WTC11 (cell line): ENCODE data around the gene ECHS1. TPM values are rescaled to one million over a fixed set of nuclear protein-coding genes. Genes with fewer than 3 reads are reported as not detected.
A peak's percentile ranks its signal among the peaks of the same experiment; 100 is the strongest.

Experiments used
- ATAC-seq: fragments of 200-7000 bp; cut with Tn5 transposase; 2 replicates; pipeline ENCODE4 v1.10.0; 2021; ENCODE audit warnings: mild to moderate bottlenecking, moderate library complexity
- CTCF ChIA-PET: fragments of 300-600 bp; sonication (Branson Sonifier 250); formaldehyde crosslinking; loops from one replicate; lab custom pipeline; 2021; ENCODE audit warnings: antibody characterized with exemption; lab: Charles Lee
- POLR2A ChIA-PET: fragments of 350-600 bp; sonication (Branson Sonifier 250); formaldehyde crosslinking; loops from one replicate; lab custom pipeline; 2021; ENCODE audit warnings: antibody characterized with exemption; lab: Charles Lee
- DNase-seq: peaks from one replicate; pipeline ENCODE4 v3.0.0; 2021; ENCODE audit warnings: low spot score
- H3K27ac Mint-ChIP-seq: 2 replicates; pipeline ENCODE4 v1.8.0; 2021; ENCODE audit warnings: mixed read lengths
- H3K27me3 Mint-ChIP-seq: 2 replicates; pipeline ENCODE4 v1.8.0; 2021; ENCODE audit warnings: low read depth, mild to moderate bottlenecking, moderate library complexity, mixed read lengths
- H3K36me3 Mint-ChIP-seq: 2 replicates; pipeline ENCODE4 v1.8.0; 2021; ENCODE audit warnings: mixed read lengths
- H3K4me1 Mint-ChIP-seq: 2 replicates; pipeline ENCODE4 v1.8.0; 2022; ENCODE audit warnings: mixed read lengths
- H3K4me3 Mint-ChIP-seq: 2 replicates; pipeline ENCODE4 v1.8.0; 2021; ENCODE audit warnings: mild to moderate bottlenecking, moderate library complexity, mixed read lengths
- H3K9me3 Mint-ChIP-seq: 2 replicates; pipeline ENCODE4 v1.8.0; 2021; ENCODE audit warnings: mixed read lengths
- ATF1 ChIP-seq: sonication (generic); formaldehyde crosslinking; IDR thresholded peaks from 2 replicates; pipeline ENCODE4 v1.8.1; 2023; ENCODE audit warnings: mild to moderate bottlenecking, moderate library complexity, missing genetic modification reagents
- ESRRA ChIP-seq: sonication (generic); formaldehyde crosslinking; IDR thresholded peaks from 2 replicates; pipeline ENCODE4 v1.8.1; 2022; ENCODE audit warnings: mild to moderate bottlenecking, missing genetic modification reagents, borderline replicate concordance
- ETV6 ChIP-seq: sonication (generic); formaldehyde crosslinking; IDR thresholded peaks from 2 replicates; pipeline ENCODE4 v1.8.1; 2022; ENCODE audit warnings: mild to moderate bottlenecking, missing genetic modification reagents
- FOXJ3 ChIP-seq: sonication (generic); formaldehyde crosslinking; IDR thresholded peaks from 2 replicates; pipeline ENCODE4 v1.9.0; 2021; ENCODE audit warnings: missing genetic modification reagents, mild to moderate bottlenecking, borderline replicate concordance
- FOXK1 ChIP-seq: sonication (generic); formaldehyde crosslinking; IDR thresholded peaks from 2 replicates; pipeline ENCODE4 v1.8.0; 2022; ENCODE audit warnings: mild to moderate bottlenecking, moderate library complexity, missing genetic modification reagents
- FOXP1 ChIP-seq: sonication (generic); formaldehyde crosslinking; IDR thresholded peaks from 2 replicates; pipeline ENCODE4 v1.8.0; 2022; ENCODE audit warnings: missing genetic modification reagents, mild to moderate bottlenecking, moderate library complexity, borderline replicate concordance
- IRF2 ChIP-seq: sonication (generic); formaldehyde crosslinking; IDR thresholded peaks from 2 replicates; pipeline ENCODE4 v1.8.0; 2022; ENCODE audit warnings: low read depth, missing genetic modification reagents, borderline replicate concordance
- JAZF1 ChIP-seq: fragments of 250-450 bp; sonication (Bioruptor Pico); IDR thresholded peaks from 2 replicates; pipeline ENCODE4 v1.9.0; 2021; ENCODE audit warnings: moderate library complexity, mild to moderate bottlenecking, inconsistent platforms
- NFE2L1 ChIP-seq: sonication (generic); formaldehyde crosslinking; IDR thresholded peaks from 2 replicates; pipeline ENCODE4 v1.8.1; 2023; ENCODE audit warnings: missing genetic modification reagents
- NFYB ChIP-seq: sonication (generic); formaldehyde crosslinking; conservative IDR thresholded peaks from 2 replicates; pipeline ENCODE4 v1.8.0; 2022; ENCODE audit warnings: low read depth, missing genetic modification reagents
- NR1H2 ChIP-seq: sonication (generic); formaldehyde crosslinking; IDR thresholded peaks from 2 replicates; pipeline ENCODE4 v1.9.0; 2021; ENCODE audit warnings: mild to moderate bottlenecking, moderate library complexity, missing genetic modification reagents
- ZBTB21 ChIP-seq: sonication (generic); formaldehyde crosslinking; IDR thresholded peaks from 2 replicates; pipeline ENCODE4 v1.8.1; 2023; ENCODE audit warnings: mild to moderate bottlenecking, missing genetic modification reagents, borderline replicate concordance
- ZNF121 ChIP-seq: sonication (generic); formaldehyde crosslinking; IDR thresholded peaks from 2 replicates; pipeline ENCODE4 v1.8.0; 2023; ENCODE audit warnings: missing genetic modification reagents
- total RNA-seq: library from RNA; stranded (reverse); gene quantifications from 3 replicates; pipeline ENCODE4 v1.2.3, GENCODE V29; 2021
- TF ChIP-seq, protein P1 (sequence below): sonication (generic); formaldehyde crosslinking; IDR thresholded peaks from 2 replicates; pipeline ENCODE4 v1.8.0; 2022; ENCODE audit warnings: mild to moderate bottlenecking, missing genetic modification reagents
- TF ChIP-seq, protein P2 (sequence below): sonication (generic); formaldehyde crosslinking; IDR thresholded peaks from 2 replicates; pipeline ENCODE4 v1.8.1; 2022; ENCODE audit warnings: missing genetic modification reagents, borderline replicate concordance
- TF ChIP-seq, protein P3 (sequence below): fragments of 250-450 bp; sonication (Bioruptor Pico); IDR thresholded peaks from 2 replicates; pipeline ENCODE4 v1.8.0; 2021; ENCODE audit warnings: mild to moderate bottlenecking
- TF ChIP-seq, protein P4 (sequence below): sonication (generic); formaldehyde crosslinking; IDR thresholded peaks from 2 replicates; pipeline ENCODE4 v1.8.0; 2022; ENCODE audit warnings: missing genetic modification reagents
- TF ChIP-seq, protein P5 (sequence below): sonication (generic); formaldehyde crosslinking; IDR thresholded peaks from 2 replicates; pipeline ENCODE4 v1.8.1; 2022; ENCODE audit warnings: mild to moderate bottlenecking, missing genetic modification reagents, moderate library complexity, borderline replicate concordance
- TF ChIP-seq, protein P6 (sequence below): sonication (generic); formaldehyde crosslinking; IDR thresholded peaks from 2 replicates; pipeline ENCODE4 v1.8.1; 2023; ENCODE audit warnings: mild to moderate bottlenecking, missing genetic modification reagents
- TF ChIP-seq, protein P7 (sequence below): fragments of 200-600 bp; IDR thresholded peaks from 2 replicates; pipeline ENCODE4 v1.8.0; 2022; ENCODE audit warnings: antibody characterized with exemption

ECHS1 gene
- total RNA-seq, 1 experiment from 2014 or later, result 84.1 TPM

DNA sequence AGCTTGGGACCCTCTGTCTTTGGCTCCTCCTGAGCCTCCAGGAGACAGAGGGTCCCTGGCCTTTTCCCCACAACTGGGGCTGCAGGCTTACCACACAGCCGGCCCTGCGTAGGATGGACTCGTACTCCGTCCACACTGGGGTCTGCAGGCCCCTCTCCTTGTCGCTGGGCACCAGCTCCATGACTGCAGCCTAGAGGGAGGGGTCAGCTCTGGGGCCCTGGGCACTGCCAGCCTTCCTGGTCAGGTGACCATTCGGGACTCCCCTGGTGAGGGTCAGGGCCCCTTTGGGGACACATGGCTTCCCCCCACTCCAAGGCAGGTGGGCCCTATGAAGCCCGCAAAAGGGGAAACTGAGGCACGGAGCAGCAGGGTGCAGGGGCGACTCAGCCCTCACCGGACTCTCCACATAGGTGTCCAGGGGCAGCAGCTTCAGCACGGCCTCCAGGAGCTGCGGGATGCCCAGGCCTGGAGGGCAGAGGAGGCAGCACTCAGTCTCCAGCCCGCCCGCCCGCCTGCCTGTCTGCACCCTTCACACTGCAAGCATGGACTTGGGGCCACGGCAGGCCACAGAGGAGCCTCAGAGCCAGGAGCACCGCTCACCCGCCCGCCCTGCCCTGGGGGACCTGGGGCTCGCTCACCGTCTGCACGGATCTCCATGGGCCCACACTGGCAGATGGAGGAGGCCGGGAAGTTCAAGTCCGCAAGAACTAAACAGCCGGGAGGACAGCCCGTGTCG, 16.4 kb downstream of the ECHS1 start (continued):
- TF ChIP-seq, protein P1, sequence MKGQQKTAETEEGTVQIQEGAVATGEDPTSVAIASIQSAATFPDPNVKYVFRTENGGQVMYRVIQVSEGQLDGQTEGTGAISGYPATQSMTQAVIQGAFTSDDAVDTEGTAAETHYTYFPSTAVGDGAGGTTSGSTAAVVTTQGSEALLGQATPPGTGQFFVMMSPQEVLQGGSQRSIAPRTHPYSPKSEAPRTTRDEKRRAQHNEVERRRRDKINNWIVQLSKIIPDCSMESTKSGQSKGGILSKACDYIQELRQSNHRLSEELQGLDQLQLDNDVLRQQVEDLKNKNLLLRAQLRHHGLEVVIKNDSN (CRISPR knock-in tag), result no peak
- TF ChIP-seq FOXK1 (CRISPR knock-in tag) (0 out of 2 replicates have a peak, but pooled peaks have one; percentile 9), NFE2L1 (CRISPR knock-in tag) (peak; percentile 57), NFYB (0 out of 2 replicates have a peak, but pooled peaks have one; percentile 7)

DNA sequence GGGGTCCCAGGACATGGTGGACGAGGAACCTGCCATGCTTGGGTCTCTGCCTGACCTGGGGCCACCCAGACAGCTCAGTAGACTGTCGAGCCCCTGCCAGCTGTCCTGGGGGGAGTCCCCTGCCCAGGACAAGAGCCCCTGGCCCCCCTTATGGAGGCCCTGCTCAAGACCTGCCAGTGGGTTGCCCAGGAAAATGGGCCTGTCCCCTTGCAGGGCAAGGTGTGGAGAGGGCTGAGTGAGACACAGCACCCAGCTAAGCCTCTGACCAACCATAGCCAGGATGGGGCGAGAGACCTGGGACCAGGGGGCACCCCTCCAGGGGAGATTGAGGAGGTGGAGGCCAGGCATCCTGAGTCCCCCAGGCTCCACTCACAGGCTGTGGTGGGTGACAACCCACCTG, 17.2 kb downstream of the ECHS1 start:
- Mint-ChIP-seq H3K27ac (no peak overlapping the region), H3K36me3 (no peaks in the 10 kb centered on the region), H3K27me3 (peaks cover 12% of the 10 kb centered on the region), H3K4me3 (peak overlapping the region; percentile 45), H3K9me3 (no peaks in the 10 kb centered on the region), H3K4me1 (no peaks in the 10 kb centered on the region)
- no peak for DNase-seq
- ChIA-PET POLR2A (no interaction called here), CTCF (interaction anchor here (1.3 kb wide), 1 partner anchor 26 kb away, joined by 3 read pairs; no protein-coding TSS in a partner anchor)
- no peak for ATAC-seq
- TF ChIP-seq ETV6, result no peak
- no peak for TF ChIP-seq NFE2L1 (CRISPR knock-in tag)
- TF ChIP-seq, protein P2, sequence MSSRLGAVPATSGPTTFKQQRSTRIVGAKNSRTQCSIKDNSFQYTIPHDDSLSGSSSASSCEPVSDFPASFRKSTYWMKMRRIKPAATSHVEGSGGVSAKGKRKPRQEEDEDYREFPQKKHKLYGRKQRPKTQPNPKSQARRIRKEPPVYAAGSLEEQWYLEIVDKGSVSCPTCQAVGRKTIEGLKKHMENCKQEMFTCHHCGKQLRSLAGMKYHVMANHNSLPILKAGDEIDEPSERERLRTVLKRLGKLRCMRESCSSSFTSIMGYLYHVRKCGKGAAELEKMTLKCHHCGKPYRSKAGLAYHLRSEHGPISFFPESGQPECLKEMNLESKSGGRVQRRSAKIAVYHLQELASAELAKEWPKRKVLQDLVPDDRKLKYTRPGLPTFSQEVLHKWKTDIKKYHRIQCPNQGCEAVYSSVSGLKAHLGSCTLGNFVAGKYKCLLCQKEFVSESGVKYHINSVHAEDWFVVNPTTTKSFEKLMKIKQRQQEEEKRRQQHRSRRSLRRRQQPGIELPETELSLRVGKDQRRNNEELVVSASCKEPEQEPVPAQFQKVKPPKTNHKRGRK, result no peak
- no peak for TF ChIP-seq ZBTB21 (CRISPR knock-in tag)
- TF ChIP-seq JAZF1 (CRISPR knock-in tag), result no peak
- TF ChIP-seq, protein P3, sequence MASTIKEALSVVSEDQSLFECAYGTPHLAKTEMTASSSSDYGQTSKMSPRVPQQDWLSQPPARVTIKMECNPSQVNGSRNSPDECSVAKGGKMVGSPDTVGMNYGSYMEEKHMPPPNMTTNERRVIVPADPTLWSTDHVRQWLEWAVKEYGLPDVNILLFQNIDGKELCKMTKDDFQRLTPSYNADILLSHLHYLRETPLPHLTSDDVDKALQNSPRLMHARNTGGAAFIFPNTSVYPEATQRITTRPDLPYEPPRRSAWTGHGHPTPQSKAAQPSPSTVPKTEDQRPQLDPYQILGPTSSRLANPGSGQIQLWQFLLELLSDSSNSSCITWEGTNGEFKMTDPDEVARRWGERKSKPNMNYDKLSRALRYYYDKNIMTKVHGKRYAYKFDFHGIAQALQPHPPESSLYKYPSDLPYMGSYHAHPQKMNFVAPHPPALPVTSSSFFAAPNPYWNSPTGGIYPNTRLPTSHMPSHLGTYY (CRISPR knock-in tag), result no peak
- TF ChIP-seq, protein P4, sequence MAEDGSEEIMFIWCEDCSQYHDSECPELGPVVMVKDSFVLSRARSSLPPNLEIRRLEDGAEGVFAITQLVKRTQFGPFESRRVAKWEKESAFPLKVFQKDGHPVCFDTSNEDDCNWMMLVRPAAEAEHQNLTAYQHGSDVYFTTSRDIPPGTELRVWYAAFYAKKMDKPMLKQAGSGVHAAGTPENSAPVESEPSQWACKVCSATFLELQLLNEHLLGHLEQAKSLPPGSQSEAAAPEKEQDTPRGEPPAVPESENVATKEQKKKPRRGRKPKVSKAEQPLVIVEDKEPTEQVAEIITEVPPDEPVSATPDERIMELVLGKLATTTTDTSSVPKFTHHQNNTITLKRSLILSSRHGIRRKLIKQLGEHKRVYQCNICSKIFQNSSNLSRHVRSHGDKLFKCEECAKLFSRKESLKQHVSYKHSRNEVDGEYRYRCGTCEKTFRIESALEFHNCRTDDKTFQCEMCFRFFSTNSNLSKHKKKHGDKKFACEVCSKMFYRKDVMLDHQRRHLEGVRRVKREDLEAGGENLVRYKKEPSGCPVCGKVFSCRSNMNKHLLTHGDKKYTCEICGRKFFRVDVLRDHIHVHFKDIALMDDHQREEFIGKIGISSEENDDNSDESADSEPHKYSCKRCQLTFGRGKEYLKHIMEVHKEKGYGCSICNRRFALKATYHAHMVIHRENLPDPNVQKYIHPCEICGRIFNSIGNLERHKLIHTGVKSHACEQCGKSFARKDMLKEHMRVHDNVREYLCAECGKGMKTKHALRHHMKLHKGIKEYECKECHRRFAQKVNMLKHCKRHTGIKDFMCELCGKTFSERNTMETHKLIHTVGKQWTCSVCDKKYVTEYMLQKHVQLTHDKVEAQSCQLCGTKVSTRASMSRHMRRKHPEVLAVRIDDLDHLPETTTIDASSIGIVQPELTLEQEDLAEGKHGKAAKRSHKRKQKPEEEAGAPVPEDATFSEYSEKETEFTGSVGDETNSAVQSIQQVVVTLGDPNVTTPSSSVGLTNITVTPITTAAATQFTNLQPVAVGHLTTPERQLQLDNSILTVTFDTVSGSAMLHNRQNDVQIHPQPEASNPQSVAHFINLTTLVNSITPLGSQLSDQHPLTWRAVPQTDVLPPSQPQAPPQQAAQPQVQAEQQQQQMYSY (CRISPR knock-in tag), result no peak
- no peak for TF ChIP-seq NR1H2 (CRISPR knock-in tag)
- no peak for TF ChIP-seq IRF2 (CRISPR knock-in tag)
- TF ChIP-seq, protein P5, sequence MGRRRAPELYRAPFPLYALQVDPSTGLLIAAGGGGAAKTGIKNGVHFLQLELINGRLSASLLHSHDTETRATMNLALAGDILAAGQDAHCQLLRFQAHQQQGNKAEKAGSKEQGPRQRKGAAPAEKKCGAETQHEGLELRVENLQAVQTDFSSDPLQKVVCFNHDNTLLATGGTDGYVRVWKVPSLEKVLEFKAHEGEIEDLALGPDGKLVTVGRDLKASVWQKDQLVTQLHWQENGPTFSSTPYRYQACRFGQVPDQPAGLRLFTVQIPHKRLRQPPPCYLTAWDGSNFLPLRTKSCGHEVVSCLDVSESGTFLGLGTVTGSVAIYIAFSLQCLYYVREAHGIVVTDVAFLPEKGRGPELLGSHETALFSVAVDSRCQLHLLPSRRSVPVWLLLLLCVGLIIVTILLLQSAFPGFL (CRISPR knock-in tag), result no peak
- TF ChIP-seq ATF1 (CRISPR knock-in tag), result no peak
- no peak for TF ChIP-seq ZNF121 (CRISPR knock-in tag)
- TF ChIP-seq, protein P6, sequence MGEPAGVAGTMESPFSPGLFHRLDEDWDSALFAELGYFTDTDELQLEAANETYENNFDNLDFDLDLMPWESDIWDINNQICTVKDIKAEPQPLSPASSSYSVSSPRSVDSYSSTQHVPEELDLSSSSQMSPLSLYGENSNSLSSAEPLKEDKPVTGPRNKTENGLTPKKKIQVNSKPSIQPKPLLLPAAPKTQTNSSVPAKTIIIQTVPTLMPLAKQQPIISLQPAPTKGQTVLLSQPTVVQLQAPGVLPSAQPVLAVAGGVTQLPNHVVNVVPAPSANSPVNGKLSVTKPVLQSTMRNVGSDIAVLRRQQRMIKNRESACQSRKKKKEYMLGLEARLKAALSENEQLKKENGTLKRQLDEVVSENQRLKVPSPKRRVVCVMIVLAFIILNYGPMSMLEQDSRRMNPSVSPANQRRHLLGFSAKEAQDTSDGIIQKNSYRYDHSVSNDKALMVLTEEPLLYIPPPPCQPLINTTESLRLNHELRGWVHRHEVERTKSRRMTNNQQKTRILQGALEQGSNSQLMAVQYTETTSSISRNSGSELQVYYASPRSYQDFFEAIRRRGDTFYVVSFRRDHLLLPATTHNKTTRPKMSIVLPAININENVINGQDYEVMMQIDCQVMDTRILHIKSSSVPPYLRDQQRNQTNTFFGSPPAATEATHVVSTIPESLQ (CRISPR knock-in tag), result no peak
- no peak for TF ChIP-seq FOXP1 (CRISPR knock-in tag)
- TF ChIP-seq FOXJ3 (CRISPR knock-in tag), result no peak
- TF ChIP-seq, protein P7, sequence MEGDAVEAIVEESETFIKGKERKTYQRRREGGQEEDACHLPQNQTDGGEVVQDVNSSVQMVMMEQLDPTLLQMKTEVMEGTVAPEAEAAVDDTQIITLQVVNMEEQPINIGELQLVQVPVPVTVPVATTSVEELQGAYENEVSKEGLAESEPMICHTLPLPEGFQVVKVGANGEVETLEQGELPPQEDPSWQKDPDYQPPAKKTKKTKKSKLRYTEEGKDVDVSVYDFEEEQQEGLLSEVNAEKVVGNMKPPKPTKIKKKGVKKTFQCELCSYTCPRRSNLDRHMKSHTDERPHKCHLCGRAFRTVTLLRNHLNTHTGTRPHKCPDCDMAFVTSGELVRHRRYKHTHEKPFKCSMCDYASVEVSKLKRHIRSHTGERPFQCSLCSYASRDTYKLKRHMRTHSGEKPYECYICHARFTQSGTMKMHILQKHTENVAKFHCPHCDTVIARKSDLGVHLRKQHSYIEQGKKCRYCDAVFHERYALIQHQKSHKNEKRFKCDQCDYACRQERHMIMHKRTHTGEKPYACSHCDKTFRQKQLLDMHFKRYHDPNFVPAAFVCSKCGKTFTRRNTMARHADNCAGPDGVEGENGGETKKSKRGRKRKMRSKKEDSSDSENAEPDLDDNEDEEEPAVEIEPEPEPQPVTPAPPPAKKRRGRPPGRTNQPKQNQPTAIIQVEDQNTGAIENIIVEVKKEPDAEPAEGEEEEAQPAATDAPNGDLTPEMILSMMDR, result no peak
- no peak for TF ChIP-seq ESRRA (CRISPR knock-in tag)
